ENCODE results near the gene ZNF69.
"Not testable (repeated sequence)": the region's sequence is repeated elsewhere in the genome, so short reads cannot be mapped to it uniquely, and the experiment has no call there.

The ZNF69 gene

GRCh38 chr19:11902228-11902627 lies 14.6 kb downstream of the ZNF69 start:
- FAIRE-seq: no peak

GRCh38 chr19:11905928-11906327 lies 18.3 kb downstream of the ZNF69 start:
- no peak for FAIRE-seq

- FAIRE-seq: not testable (repeated sequence)
Measured at GRCh38 chr19:11911937-11912336, 24.4 kb downstream of the ZNF69 start.

GRCh38 chr19:11914417-11915051 lies 27.0 kb downstream of the ZNF69 start:
- not testable (repeated sequence) for FAIRE-seq

- FAIRE-seq: no peak
Measured at GRCh38 chr19:11921852-11922495, 34.4 kb downstream of the ZNF69 start.

GRCh38 chr19:11924886-11925650 lies 37.5 kb downstream of the ZNF69 start, which contains the start of gene ZNF700:
Gene ZNF700 (plus strand): TSS chr19:11925107. CDS start chr19:11925211, 104 bp downstream.
- no peak for FAIRE-seq

- not testable (repeated sequence) for FAIRE-seq
Measured at GRCh38 chr19:11925651-11926187, 38.1 kb downstream of the ZNF69 start.

- FAIRE-seq: no peak
Measured at GRCh38 chr19:11927227-11927626, 39.6 kb downstream of the ZNF69 start.

GRCh38 chr19:11931051-11931450 lies 43.5 kb downstream of the ZNF69 start:
- no peak for FAIRE-seq

GRCh38 chr19:11931513-11931912 lies 43.9 kb downstream of the ZNF69 start:
- FAIRE-seq: no peak

- FAIRE-seq: not testable (repeated sequence)
Measured at GRCh38 chr19:11935829-11936228, 48.2 kb downstream of the ZNF69 start.

GRCh38 chr19:11938383-11938782 lies 50.8 kb downstream of the ZNF69 start:
- FAIRE-seq: not testable (repeated sequence)

- FAIRE-seq: not testable (repeated sequence)
Measured at GRCh38 chr19:11941361-11941887, 53.8 kb downstream of the ZNF69 start.

GRCh38 chr19:11942008-11942842 lies 54.6 kb downstream of the ZNF69 start:
- FAIRE-seq: no peak

- no peak for FAIRE-seq
Measured at GRCh38 chr19:11942843-11943108, 55.2 kb downstream of the ZNF69 start.

- no peak for FAIRE-seq
Measured at GRCh38 chr19:11944656-11945055, 57.1 kb downstream of the ZNF69 start.

GRCh38 chr19:11948646-11949045 lies 61.1 kb downstream of the ZNF69 start:
- no peak for FAIRE-seq

GRCh38 chr19:11949201-11949600 lies 61.6 kb downstream of the ZNF69 start:
- no peak for FAIRE-seq

GRCh38 chr19:11949614-11950080 lies 62.1 kb downstream of the ZNF69 start:
- not testable (repeated sequence) for FAIRE-seq

GRCh38 chr19:11950312-11950711 lies 62.7 kb downstream of the ZNF69 start:
- FAIRE-seq: no peak

All from islet of Langerhans (tissue), 1 donor.